Activated T-cell treated with anti-CD3 and anti-CD28 coated beads, Interleukin-2, amount 50 U/mL, for 24 hours (primary cell): ENCODE measurements around the gene MAOA.
"Not testable (repeated sequence)": the region's sequence is repeated elsewhere in the genome, so short reads cannot be mapped to it uniquely, and the experiment has no call there.

Experiments used
- DNase-seq: peaks from one replicate; pipeline ENCODE4 v3.0.0-alpha.2; 2020
- H3K27ac Mint-ChIP-seq: 2 replicates; pipeline ENCODE4 v1.8.0; 2020; ENCODE audit warnings: mild to moderate bottlenecking, mixed read lengths
- H3K27me3 Mint-ChIP-seq: 2 replicates; pipeline ENCODE4 v1.8.0; 2020; ENCODE audit warnings: mixed read lengths
- H3K36me3 Mint-ChIP-seq: 2 replicates; pipeline ENCODE4 v1.8.0; 2020; ENCODE audit warnings: low read depth, mixed read lengths
- H3K4me1 Mint-ChIP-seq: 2 replicates; pipeline ENCODE4 v1.8.0; 2020; ENCODE audit warnings: low read depth, mixed read lengths
- H3K4me3 Mint-ChIP-seq: 2 replicates; pipeline ENCODE4 v1.8.0; 2020; ENCODE audit warnings: mild to moderate bottlenecking, moderate library complexity, mixed read lengths
- H3K9me3 Mint-ChIP-seq: 2 replicates; pipeline ENCODE4 v1.8.0; 2020; ENCODE audit warnings: mixed read lengths

The MAOA gene

DNA sequence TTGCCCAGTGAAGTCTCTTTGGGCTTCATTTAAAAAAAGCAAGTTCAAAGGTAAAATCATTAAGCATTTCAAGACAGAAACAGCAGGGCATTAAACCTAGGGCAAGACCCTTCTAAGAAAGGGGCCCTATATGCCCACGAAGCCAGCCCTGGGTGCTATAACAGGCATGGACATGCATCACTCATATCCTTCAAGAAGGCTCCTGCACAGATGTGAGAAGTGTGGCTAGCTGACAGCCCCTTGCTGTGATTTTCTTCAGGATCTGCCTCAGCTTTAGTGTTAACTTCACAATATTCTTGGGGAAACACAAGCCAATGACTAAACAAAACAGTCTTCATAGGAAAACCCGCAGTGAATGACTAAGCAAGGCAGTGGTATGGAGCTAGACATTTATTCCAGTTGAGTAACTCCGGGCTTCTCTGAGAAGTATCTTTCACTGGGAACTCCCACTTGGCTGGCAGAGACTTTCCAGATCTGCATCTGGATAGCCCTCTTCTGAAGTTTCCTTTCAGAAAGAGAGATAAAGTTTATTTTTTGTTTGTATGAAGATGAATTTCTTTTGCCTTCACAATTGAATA lies 11.9 kb upstream of the MAOA start:
- no peak overlapping the region for H3K4me3 Mint-ChIP-seq

DNA sequence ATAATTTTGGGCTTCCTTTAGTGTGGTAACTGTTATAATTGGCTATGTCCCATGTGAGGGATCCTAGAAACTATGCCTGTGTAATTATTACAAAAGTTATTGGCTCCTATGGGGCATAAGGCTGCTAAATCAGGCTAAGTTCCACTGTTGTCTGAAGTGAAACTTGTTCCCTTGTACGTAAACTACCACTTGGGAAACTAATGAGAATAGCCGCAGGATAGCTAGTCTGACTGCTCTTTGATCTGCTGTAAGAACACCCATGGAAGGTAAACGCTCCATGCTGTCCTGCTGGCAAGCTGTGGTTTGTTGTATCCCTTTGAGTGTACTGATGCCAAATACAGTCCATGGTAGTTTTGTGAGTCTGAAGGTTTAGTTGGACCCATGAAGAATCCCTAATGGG lies 9.3 kb upstream of the MAOA start:
- DNase-seq, result no peak
- Mint-ChIP-seq H3K27ac (no peak overlapping the region), H3K9me3 (no peaks in the 10 kb centered on the region), H3K27me3 (peaks cover 28% of the 10 kb centered on the region), H3K4me3 (no peak overlapping the region), H3K4me1 (peaks cover 17% of the 10 kb centered on the region), H3K36me3 (no peaks in the 10 kb centered on the region)

More for the DNA sequence above, 11.9 kb upstream of the MAOA start:
- DNase-seq, result no peak
- H3K27me3 Mint-ChIP-seq, result peaks cover 37% of the 10 kb centered on the region
- H3K4me1 Mint-ChIP-seq, result peaks cover 17% of the 10 kb centered on the region
- H3K9me3 Mint-ChIP-seq, result no peaks in the 10 kb centered on the region
- H3K36me3 Mint-ChIP-seq, result no peaks in the 10 kb centered on the region
- H3K27ac Mint-ChIP-seq, result peak overlapping the region; percentile 70

GRCh38 chrX:43654431-43655150 lies 1.5 kb upstream of the MAOA start:
- H3K9me3 Mint-ChIP-seq, result no peaks in the 10 kb centered on the region
- peaks cover 42% of the 10 kb centered on the region for H3K27me3 Mint-ChIP-seq
- H3K4me1 Mint-ChIP-seq, result peaks cover 6% of the 10 kb centered on the region
- H3K4me3 Mint-ChIP-seq, result peak overlapping the region; percentile 82
- H3K27ac Mint-ChIP-seq, result peak overlapping the region; percentile 98
- peak; percentile 88 for DNase-seq
- no peaks in the 10 kb centered on the region for H3K36me3 Mint-ChIP-seq

DNA sequence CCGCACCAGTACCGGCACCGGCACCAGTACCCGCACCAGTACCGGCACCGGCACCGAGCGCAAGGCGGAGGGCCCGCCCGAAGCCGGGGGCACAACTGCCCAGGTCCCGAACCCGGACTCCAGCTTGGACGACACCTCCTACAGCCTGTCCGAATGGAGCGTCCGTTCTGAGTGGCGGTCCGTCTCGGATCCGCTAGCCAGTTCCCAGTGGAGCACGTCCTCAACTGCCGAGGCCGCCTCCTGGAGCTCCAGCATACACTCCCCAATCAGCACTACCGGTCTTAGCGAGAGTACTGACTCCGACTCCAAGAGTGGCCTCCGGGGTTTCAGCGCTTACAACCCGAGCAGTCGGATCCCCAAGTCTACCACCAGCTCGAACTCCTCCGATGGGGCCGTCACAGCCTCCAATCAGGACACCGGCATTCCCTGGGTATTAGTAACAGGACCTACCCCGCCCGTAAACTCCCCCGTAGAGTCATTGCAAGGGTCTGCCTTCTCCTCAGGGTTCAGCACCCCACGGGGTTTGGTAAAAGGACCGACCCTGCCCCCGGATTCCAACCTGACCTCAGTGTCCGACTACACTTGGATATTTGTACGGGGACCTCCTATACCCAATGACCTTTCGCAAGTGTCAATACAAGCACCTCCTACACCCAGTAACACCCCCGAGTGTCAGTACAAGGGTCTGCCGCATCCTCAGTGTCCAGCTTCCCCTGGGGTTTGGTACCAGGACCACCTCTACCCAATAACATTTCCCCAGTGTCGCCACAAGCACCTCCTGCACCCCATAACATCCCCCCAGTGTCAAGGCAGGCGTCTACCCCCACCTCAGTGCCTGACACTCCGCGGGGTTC lies 721 bp upstream of the MAOA start:
- Mint-ChIP-seq H3K27ac (no peak overlapping the region), H3K4me3 (peak overlapping the region; percentile 82), H3K36me3 (no peaks in the 10 kb centered on the region), H3K4me1 (peaks cover 6% of the 10 kb centered on the region), H3K9me3 (no peaks in the 10 kb centered on the region), H3K27me3 (peaks cover 39% of the 10 kb centered on the region)
- peak; percentile 55 for DNase-seq

- Mint-ChIP-seq H3K27ac (no peak overlapping the region), H3K4me3 (no peak overlapping the region), H3K36me3 (no peaks in the 10 kb centered on the region), H3K27me3 (peaks cover 33% of the 10 kb centered on the region), H3K9me3 (no peaks in the 10 kb centered on the region), H3K4me1 (peaks cover 6% of the 10 kb centered on the region)
- no peak for DNase-seq
These were observed 1.6 kb downstream of the MAOA start for GRCh38 chrX:43657671-43658070.

DNA sequence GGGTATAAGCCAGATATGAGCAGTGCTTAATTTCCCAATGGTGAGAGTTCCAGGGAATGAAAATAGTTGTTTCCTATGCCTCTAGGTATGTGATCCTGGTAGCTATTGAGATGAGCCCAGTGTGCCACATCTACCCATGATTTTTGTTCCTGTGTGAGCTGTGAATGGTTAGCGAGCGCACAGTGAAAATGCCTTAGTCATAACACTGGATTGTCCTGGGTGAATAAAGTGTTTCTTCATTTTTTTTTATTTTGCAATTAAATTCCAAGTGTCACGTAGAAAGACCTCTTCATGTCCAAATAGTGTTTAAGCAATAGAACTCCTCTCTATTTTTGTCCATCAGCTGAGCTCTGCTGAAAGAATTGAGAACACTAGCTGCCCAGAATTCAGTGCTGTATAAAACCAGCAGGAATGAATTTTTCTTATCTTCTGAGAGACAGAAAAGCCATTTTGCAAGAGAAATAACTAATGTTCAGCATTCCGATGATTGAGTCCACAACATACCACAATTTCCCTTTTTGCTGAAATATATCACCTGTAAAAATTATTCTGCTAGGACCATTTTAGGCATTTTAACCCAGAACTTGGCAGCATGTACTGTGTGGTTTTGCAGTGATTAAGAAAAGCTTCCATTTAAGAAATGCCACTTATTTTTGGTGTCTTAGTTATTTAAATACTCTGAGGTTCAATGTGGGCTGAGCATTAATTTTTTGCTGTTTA lies 5.6 kb downstream of the MAOA start:
- Mint-ChIP-seq H3K4me1 (peaks cover 4% of the 10 kb centered on the region), H3K27ac (no peak overlapping the region), H3K4me3 (no peak overlapping the region), H3K9me3 (no peaks in the 10 kb centered on the region), H3K36me3 (no peaks in the 10 kb centered on the region), H3K27me3 (peaks cover 42% of the 10 kb centered on the region)
- no peak for DNase-seq

DNA sequence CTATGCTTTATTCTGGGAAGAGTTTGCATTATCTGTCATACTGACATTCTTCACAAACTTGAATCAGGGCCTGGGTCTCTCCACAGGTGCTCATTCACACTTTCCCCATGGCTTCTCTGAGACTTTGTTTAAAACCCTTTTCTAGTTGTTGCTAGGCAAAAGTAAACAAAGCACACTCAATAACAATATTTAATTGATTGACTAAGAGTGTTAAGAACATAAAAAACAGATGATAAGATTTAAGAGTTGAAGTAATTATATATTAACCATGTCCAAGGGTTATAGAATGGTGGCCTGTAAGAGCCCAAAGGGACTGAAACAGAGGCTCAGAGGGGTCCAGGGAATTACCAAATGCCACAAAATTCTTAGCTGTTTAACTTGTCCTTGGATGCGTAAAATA lies 7.1 kb downstream of the MAOA start:
- peaks cover 5% of the 10 kb centered on the region for H3K4me1 Mint-ChIP-seq
- H3K36me3 Mint-ChIP-seq, result no peaks in the 10 kb centered on the region
- no peak overlapping the region for H3K4me3 Mint-ChIP-seq
- no peak overlapping the region for H3K27ac Mint-ChIP-seq
- H3K27me3 Mint-ChIP-seq, result peaks cover 37% of the 10 kb centered on the region
- no peak for DNase-seq
- H3K9me3 Mint-ChIP-seq, result no peaks in the 10 kb centered on the region

GRCh38 chrX:43664258-43664657 lies 8.2 kb downstream of the MAOA start:
- Mint-ChIP-seq H3K4me1 (peaks cover 5% of the 10 kb centered on the region), H3K36me3 (no peaks in the 10 kb centered on the region), H3K9me3 (no peaks in the 10 kb centered on the region), H3K27me3 (peaks cover 30% of the 10 kb centered on the region), H3K27ac (no peak overlapping the region), H3K4me3 (no peak overlapping the region)
- no peak for DNase-seq

DNA sequence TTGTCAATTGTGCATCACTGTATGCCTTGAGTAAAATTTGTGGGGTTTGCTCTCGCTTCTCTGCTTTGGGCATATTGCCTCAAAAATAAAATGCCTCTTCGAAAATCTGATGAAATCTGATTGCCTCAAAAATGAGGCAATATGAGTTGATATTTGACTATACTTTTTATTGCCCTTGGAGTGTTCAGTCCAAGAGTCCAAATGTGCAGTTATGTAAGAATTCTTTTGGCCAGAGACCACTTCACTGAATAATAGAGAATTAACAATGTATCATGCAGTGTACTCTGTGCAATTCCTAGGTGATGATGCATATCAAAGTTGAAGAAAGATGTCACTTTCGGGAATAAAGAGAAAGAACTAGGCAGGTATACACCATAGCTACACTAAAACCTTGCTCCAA lies 8.6 kb downstream of the MAOA start:
- H3K27me3 Mint-ChIP-seq, result peaks cover 34% of the 10 kb centered on the region
- H3K4me1 Mint-ChIP-seq, result peaks cover 5% of the 10 kb centered on the region
- H3K9me3 Mint-ChIP-seq, result no peaks in the 10 kb centered on the region
- no peaks in the 10 kb centered on the region for H3K36me3 Mint-ChIP-seq
- H3K27ac Mint-ChIP-seq, result no peak overlapping the region
- no peak for DNase-seq
- H3K4me3 Mint-ChIP-seq, result no peak overlapping the region

- Mint-ChIP-seq H3K9me3 (no peaks in the 10 kb centered on the region), H3K4me3 (no peak overlapping the region), H3K27me3 (peaks cover 37% of the 10 kb centered on the region), H3K4me1 (peaks cover 5% of the 10 kb centered on the region), H3K36me3 (no peaks in the 10 kb centered on the region), H3K27ac (no peak overlapping the region)
- no peak for DNase-seq
These were observed 10.3 kb downstream of the MAOA start for GRCh38 chrX:43666311-43666912.

- H3K4me3 Mint-ChIP-seq, H3K4me1 Mint-ChIP-seq, H3K36me3 Mint-ChIP-seq, H3K27ac Mint-ChIP-seq, H3K9me3 Mint-ChIP-seq, DNase-seq: not testable (repeated sequence)
- peaks cover 37% of the 10 kb centered on the region for H3K27me3 Mint-ChIP-seq
These were observed 20.0 kb downstream of the MAOA start for GRCh38 chrX:43675965-43676628.

GRCh38 chrX:43676971-43677572 lies 21.0 kb downstream of the MAOA start:
- no peaks in the 10 kb centered on the region for H3K9me3 Mint-ChIP-seq
- no peaks in the 10 kb centered on the region for H3K4me1 Mint-ChIP-seq
- peaks cover 41% of the 10 kb centered on the region for H3K27me3 Mint-ChIP-seq
- no peak for DNase-seq
- no peak overlapping the region for H3K4me3 Mint-ChIP-seq
- no peaks in the 10 kb centered on the region for H3K36me3 Mint-ChIP-seq
- H3K27ac Mint-ChIP-seq, result no peak overlapping the region

DNA sequence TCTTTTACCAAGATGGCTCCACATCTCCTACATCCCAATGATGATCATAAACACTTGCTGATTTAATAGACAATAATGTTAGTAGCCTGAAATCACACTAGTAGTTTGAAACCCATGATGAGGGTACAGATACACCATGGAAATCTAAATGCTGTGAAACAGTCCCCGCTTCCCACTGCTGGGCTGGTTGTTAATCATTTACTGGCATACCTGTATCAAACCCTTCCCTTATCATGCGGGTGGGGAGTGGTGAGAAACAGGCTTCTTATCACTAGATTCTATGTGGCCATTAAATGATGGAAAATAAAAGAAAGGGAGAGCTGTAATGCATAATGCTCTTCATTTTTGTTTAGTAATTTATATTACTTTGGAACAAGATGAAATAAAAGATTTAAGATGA lies 21.9 kb downstream of the MAOA start:
- peaks cover 44% of the 10 kb centered on the region for H3K27me3 Mint-ChIP-seq
- DNase-seq, result no peak
- no peaks in the 10 kb centered on the region for H3K9me3 Mint-ChIP-seq
- H3K36me3 Mint-ChIP-seq, result no peaks in the 10 kb centered on the region
- H3K4me3 Mint-ChIP-seq, result no peak overlapping the region
- H3K27ac Mint-ChIP-seq, result no peak overlapping the region
- H3K4me1 Mint-ChIP-seq, result no peaks in the 10 kb centered on the region
